NCI-H748 (cell line): ENCODE data around the gene GNG2.
A peak's percentile ranks its signal among the peaks of the same experiment; 100 is the strongest.
"Not testable (repeated sequence)": the region's sequence is repeated elsewhere in the genome, so short reads cannot be mapped to it uniquely, and the experiment has no call there.

Experiments
- DNase-seq: peaks from one replicate; lab custom pipeline; 2025; ENCODE audit not compliant: unreplicated experiment; lab: John Stamatoyannopoulos, UW

Gene GNG2

DNA sequence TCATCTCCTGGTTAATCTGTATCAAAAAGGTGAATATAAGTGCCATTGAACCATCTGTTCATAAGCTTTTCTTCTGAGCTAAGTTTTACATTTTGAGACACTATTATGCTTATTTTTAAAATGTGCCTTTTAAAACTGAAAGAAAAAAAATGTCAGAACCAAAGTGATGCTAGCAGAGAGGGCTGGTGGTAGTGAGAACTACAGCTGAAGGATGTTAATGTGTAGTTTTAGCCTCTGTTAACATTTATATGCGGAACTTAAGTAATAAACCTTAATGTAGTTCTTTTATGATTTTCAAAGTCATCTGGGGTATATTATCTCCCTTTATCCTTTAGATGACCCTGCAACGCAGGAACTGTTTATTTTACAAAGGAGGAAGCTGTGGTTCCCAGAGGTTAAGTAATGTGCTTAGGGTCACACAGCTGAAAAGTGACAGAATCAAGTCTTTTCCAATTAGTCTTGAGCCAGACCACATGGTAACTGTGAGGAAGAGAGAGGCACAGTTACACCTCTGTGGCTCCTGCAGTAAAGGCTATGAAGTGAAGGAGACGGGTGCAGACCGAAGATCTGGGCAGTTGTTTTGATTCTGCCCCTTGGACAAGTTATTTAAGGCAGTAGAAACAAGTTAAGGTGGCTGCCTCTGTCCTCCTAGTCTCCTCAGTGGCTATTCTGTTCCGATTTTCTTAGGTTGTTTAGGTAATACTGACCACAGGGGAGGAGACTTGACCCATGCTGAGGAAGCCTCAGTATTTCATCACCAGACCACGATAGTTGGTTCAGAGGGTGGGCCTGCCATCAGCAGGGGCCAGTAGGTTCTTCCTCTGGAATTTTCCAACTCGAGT is 23.9 kb downstream of the GNG2 start:
- DNase-seq, result no peak

DNA sequence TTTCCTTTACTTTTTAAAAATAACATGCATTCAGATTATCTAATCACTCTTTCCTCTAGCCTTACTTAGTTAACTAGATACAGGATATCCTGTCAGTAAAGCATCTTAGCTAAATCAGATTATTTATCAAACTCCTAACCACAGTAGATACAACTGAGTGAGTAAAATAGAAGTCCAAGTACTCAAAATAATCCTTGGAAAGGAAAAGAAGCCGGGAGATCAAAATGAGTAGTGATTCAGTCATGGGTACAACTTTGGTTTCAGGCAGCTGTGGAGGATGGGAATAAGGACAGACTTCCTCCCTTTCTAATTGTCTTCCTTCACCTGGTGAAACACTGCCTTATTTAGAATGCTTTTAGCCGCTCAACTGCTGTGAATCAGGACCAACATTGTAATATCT is 29.4 kb downstream of the GNG2 start:
- DNase-seq, result peak; percentile 20

DNA sequence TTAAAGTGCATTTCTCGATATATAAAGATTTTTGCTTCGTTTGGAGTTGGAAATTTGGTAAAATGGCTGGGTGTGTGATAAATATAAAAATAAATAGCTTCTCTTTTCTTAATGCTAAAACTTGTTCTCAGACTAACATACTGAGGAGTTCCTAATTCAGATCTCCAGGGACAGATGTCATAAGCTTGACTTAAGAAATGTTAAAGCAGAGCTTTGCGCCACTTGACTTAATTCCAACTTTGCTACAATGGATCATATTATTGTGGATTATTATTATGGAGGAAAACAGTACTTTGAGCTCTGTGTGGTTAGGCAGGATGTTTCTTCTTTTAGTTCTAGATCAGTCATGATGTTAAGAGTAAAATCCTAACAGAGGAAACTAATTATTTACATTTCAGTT is 33.8 kb downstream of the GNG2 start:
- DNase-seq, result no peak

DNA sequence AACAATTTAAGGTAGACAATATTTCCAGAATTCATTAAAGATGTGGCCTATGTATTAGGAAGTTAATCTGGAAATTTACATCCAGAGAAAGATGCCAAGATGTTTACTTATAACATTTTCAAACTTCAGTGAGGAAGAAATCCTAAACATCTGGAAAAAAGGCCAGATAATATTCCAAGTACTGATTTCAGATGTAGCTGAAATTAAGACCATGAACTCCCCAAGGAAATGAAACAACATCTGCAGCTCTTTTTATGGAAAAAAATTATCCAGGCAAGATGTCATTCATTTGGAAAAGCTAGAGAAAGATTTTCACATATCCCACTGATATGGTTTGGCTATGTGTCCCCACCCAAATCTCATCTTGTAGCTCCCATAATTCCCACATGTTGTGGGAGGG is 35.0 kb downstream of the GNG2 start:
- DNase-seq, result no peak

DNA sequence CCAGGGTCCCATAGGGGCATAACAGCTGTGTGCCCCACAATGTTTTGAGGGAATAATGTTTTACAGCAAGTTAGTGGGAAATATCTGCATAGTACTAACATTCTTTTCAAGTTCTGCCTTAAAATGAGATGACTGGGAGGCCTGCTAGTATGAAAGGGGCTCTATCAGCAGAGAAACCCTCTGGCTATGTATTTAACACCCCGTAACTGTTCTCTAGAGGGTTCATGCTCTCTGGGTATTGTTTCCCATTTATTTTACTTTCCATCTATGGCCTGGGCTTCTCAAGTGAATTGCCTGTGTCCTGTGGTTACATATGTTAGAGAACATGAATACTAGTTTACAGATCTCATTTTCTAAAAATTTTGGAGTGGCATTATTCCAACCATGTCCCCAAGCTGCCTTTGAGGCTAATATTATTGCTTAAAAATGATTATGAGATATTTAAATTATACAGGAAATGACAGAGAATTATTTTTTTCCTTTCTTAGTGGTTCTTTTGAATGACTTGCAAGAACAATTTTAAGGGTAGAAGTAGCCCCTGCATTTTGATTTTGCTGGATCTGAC is 37.5 kb downstream of the GNG2 start:
- DNase-seq, result no peak

DNA sequence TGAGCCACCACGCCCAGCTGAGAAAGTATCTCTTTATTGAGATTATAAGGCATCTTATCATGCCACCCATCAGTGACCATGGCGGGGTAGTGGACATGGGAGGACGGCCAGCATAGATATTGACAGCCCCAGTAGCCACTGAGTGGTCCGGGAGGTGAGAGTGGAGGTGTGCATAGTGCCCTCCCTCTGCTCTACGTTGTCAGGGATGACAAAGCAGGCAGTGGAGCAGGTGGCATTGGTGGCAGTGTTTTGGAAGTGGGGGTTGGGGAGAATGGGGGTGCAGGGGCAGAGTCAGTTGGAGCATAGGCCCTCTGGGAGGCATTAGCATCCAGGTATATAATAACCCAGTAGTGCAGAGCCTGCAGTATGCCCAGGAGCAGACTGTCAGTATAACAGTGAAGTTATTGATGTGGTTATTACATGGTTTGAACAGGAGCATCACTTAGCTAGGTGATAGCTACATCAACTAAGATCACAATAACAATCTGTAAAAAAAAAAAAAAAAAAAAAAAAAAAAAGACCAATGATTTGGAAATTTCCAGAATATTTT is 41.1 kb downstream of the GNG2 start:
- DNase-seq, result no peak

DNA sequence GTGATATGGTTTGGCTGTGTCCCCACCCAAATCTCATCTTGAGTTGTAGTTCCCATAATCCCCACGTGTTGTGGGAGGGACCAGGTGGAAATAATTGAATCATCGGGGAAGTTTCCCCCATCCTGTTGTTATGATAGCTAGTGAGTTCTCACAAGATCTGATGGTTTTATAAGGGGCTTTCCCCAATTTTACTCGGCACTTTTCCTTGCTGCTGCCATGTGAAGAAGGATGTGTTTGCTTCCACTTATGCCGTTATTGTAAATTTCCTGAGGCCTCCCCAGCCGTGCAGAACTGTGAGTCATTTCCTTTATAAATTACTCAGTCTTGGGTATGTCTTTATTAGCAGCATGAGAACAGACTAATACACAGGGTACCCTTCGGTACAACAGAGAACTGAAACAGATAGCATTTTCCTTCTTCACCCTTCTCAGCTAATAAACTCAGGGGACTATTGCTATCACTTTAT is 45.3 kb downstream of the GNG2 start:
- DNase-seq, result not testable (repeated sequence)

DNA sequence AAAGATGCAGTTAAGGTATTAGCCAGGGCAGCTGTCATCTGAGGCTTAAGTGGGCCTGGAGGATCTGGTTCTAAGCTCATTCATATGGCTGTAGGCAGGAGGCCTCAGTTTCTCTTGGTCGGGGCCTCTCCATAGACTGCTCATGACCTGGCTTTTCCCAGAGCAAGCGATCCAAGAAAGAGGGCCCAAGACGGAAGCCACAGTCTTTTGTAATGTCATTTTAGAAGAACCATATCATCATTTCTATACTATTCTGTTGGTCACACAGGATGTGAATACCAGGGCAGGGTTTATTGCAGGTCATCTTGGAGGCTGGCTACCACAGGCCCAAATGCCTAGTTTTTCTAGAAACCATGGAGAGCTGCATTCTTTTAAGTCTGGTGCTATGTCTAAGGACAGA is 47.7 kb downstream of the GNG2 start:
- DNase-seq, result no peak

DNA sequence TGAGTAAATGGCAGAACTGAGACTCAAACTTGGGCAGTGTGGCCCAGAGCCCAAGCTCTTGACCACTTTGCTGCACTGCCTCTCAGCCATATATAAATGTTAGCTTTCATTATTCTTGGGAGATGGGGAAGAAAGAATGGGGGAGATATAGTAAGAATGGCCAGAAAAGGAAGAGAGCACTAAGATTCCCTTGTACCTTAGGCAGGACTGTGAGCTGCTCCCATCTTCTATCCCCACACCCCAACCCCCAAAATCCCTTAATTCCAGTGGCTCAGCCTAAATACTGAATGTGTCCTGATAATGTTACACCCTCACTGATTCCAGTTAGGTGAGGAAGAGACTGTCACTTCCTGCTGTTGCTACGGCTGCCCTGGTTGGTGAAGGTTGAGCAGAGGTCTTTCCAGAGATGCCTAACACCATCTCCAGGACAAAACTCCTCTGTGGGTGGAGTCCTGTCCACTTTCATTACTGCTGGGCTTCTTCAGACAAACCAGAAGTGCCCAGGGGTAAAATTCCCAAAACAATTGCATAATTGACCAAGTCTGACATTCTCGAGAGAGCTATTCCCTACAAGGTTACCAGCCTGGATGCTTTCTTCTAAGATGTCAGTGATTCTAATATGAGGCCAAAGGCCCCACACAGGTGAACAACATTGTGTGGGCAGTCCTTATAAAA is 51.8 kb downstream of the GNG2 start:
- no peak for DNase-seq

DNA sequence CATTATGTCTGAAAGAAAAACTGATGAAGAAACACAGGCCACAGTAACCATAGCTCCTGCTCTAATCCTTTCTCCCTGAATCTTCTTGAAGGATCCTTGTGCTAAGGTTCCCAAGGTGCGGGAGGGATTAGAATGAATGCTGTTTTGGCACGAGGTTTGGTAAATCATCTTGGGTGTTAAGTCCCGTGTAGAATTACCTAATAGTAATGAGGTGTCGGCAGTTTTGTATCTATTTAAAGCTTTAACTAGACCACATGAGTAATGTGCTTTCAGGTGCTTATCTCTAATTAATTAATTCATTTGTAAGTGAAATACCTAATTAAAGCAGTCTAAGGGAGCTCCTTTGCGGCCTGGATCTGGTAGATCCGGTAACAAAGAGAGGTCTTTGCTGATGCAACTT is 53.9 kb downstream of the GNG2 start:
- no peak for DNase-seq

DNA sequence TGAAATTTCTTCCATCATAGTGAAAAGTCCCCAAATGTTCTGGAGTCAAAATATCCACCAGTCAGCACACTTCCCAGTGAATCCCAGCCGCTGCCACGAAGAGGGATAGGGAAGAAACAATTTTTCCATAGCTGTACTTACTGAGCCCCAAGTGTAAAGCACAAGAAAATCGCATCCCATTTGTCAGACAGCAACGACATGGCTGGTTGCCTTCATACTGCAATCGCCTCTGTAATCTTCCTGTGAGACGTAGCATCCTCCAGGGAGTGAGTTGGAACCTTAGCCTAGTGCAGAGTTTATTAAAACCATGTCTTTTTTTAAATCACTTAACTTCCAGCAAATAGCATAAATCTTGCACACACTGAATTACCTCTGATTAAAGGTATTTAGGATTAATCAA is 56.8 kb downstream of the GNG2 start:
- no peak for DNase-seq

DNA sequence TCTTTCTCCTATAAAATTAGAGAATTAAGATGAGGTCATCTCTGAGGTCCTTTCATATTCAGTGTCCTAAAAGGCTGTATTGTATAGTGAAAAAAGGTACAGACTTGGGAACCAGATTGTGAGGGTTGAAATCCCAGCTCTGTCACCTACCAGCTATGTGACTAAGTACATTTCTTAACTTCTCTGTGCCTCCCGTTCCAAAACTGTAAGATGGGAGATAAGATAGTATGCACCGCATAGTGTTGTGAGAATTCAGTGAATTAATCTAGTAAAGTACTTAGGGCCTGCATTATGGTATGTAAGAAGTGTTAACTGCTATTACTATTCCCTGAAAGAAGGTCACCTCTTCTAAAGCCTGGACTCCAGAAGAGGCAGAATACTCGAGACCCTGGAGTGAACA is 60.6 kb downstream of the GNG2 start:
- no peak for DNase-seq

DNA sequence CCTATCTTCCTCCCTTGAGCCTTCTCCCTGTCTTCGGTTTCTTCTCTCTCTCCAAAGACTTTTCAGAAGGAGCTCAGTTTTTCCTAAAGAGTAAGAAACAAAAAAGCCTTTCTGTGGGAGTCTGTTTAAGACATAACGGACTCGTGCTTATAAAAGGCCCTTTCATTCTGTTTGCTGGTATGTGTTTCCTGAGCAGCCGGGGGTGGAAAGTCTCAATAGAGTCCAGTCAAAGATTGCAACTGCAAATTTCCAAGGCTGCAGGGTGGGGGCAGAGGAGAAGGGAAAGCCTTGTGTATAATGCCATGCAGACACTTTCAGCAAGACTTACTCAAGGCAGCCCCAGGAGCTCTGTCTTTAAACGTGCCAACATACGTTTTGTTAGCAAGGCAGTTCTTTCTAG is 62.2 kb downstream of the GNG2 start:
- no peak for DNase-seq

DNA sequence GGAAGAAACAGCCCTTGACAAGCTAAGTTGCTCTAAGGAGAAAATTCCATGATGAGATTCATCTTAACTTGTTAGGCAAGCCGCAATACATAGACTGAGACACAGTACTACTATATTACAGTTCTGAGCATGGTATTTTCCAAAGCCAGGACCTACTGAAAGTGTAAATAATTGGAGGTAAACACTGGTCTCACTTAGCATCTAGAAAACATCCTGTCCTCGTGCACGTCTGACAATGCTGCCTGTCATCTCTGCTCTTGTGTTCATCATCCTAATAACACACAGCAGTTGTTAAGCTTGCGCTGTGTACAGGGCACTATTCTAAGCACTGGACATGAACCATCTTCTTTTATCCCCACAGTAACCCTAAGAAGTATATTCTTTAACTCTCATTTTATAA is 64.2 kb downstream of the GNG2 start:
- no peak for DNase-seq

DNA sequence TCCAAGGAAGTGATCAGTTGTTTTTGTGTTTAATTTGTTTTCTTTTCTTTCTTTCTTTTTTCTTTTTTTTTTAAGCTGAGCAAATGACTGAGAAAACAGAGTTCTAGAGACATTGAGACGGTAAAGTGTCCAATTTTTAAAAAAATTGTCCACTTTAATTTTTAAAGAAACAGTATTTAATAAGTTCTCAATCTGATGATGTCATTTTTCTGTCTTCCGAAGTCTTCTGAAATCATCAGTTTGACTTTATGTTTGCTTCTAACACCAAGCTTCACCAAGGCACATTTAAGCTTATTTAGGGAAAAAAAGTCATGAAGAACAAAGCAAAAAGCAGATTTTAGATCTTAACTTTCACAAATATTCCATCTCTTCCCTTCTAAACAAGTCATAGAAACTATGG is 65.6 kb downstream of the GNG2 start:
- no peak for DNase-seq

DNA sequence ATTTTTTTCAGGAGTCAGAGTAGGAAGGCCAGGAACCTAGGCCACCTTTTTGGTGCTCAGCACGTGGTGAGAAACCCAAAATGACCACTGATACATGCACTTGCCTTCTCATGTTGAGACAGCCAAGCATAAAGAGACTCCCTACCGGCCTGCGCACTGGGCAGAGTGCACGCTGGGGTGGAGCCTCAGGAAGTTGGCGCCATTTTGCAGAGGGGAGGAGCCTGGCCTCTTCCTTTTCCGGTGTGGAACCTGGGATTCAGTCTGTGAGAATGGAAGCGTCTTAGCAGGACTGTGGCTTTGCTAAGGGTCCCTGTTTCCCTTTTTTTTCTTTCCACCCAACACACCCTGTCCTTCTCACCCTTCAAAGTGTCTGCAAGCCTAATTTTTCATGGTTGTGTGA is 66.0 kb downstream of the GNG2 start:
- DNase-seq, result no peak

DNA sequence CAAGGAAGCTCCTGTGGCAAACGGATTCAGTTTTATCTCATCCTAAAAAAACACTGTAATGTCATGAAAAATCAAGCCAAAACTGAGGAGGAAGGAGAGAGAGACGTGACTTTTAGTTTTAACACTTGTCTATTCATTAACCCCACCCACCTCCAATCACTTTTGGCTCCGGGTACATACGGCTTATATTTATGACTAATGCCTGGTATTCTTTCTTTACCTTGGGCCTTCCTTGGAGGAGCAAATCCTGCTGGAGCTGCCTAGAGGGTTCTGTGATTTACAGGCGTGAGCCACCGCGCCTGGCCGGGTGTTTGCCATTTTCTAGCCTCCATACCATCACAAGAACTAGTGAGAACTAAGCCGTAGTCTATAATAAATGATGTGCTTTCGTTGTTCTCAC is 68.2 kb downstream of the GNG2 start:
- no peak for DNase-seq

DNA sequence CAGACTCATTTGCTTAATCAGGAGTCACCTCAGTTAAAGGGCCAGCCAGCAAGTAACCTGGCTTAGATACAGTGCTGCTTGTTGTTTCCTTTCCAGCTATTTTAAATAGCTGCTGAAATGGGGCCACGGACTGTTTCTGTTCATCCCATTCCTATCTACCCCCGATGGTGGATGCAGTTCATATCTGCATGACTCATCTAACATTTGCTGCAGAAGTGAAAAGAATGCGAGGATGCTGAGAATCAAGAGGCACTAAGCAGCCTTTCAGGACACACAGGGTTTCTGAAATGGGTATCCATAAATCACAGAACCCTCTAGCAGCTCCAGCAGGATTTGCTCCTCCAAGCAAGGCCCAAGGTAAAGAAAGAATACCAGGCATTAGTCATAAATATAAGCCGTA is 68.8 kb downstream of the GNG2 start:
- no peak for DNase-seq

DNA sequence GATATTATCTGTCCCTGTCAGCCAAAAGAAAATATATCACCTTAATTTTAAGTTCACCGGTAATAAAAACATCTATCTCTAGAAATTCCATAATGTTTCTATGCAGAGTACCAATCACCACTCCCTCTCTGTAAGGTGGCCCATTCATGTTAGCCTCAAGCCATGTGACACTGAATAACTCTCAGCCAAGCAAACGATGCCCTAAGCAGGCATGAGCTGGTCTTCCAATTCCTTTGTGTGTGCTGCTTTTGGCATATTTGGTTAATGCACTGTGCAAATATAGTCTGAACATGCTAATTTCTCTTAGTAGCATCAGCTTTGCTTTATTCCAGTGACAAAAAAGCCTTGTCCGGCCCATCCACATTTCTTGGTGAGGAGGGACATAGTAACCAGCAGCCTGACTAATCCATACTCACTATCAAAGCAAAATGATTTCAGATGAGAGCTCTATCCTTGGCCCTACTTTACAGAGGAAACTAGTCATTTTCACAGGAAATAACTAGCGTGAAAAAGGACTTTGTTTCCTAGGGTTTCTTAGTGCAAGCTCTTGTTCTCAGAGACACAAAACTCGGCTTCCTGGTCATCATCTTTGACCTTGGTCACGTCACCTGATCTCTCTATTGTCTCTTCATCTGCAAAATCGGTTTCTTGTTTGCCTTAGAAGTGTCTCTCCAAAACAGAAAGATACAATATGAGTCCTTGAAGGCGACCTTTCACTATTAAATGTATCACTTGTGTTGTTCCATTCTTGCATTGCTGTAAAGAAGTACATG is 69.7 kb downstream of the GNG2 start:
- DNase-seq, result peak; percentile 54

DNA sequence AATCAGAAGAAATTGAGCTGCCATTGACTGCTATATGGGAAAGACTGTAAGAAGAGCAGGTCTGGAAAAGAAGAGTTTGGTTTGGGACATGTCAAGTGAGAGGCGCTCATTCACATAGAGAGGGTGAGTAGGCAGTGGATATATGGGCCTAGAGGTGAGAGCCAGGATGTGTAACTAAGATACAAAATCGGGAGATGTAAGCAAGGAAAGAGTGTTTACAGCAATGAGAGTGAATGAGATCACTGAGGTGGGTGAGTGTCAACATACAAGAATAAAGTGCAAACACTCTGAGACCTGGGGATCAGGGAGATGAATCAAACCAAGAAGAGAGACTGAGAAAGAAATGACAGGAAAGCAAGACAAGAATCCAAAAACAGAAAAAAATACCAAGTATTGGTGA is 70.9 kb downstream of the GNG2 start:
- peak; percentile 23 for DNase-seq

DNA sequence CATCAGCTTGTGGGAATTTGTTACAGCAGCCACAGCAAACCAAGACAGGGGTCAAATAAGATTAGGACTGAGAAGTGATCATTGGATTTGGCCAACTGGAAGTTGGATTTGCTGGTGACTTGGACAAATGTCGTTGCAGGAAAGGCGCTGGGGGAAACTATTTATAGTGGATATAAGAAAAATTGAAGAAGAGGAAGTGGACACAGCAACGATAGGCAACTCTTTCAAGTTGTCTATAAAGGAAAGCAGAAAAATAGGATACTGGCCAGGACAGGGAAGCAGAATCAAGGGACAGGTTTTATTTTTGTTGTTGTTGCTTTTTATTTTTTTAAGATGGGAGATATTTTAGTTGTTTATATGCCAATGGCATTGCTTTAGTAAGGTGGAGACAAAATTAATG is 72.8 kb downstream of the GNG2 start:
- no peak for DNase-seq
